H54 (cell line): ENCODE measurements around the gene PELI2.

Source experiments
- DNase-seq: peaks from one replicate; pipeline ENCODE4 v3.0.0; 2011; ENCODE audit warnings: low spot score, mixed read lengths; ENCODE audit not compliant: insufficient read length
- FAIRE-seq: peaks from 3 replicates; lab custom pipeline; 2011; peaks lifted over from hg19 to GRCh38; lab: Jason Lieb, UNC
- POLR2A ChIP-seq: IDR thresholded peaks from 2 replicates; pipeline ENCODE4 v1.6.1; 2011; ENCODE audit warnings: low read depth, mild to moderate bottlenecking, low read length

The PELI2 gene

DNA sequence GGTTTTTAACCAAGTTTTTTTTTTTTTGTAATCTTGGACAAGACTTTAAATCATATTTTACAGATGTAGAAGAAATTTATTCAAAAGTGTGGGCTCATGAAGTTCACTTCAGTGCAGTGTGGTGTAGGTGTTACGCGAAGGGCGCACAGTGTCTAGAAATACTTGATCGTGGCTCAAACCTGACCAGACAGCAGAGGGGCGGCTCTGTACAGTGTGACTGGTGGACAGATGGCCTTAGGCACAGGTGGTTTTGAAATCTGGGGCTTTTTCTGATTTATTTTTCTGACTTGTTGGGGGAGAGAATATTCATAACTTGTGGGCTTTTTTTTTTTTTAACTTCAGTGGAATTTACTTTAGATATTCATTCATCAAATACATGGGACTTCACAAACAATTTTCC is 179.2 kb downstream of the PELI2 start:
- no peak for TF ChIP-seq POLR2A
- DNase-seq (no peak), FAIRE-seq (no peak)

DNA sequence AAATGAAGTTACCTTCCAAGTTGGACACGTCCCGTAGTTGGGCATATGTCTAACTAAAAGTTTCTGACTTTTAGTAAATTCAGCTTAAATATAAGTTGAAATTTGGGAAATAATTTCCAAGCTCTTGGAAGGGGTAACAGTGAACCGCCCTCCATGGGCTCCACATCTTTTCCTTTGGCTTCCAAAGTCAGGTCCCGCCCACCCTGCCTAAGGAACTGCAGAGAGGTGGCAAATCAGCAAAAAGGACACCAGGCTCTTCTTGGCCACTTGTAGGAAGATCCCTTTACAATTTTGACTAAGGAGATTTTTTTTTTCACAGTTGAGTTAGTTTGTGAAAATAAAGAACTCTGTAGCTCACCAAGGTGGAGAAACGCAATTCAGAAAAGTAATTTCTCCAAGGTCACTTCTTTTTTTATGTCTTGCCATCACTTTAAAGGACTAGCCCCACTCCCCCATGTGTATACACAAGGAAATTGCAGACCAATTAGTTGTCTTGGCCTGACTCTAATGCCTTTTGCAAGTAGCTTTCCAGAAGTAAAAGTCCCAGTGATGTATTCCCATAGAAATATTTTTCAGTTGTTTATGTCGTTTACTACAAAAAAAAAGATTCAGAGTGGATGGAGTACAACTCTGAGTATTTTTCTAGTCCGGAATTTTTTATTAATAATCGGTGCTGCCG is 181.2 kb downstream of the PELI2 start:
- no peak for TF ChIP-seq POLR2A
- DNase-seq, result no peak
- no peak for FAIRE-seq

DNA sequence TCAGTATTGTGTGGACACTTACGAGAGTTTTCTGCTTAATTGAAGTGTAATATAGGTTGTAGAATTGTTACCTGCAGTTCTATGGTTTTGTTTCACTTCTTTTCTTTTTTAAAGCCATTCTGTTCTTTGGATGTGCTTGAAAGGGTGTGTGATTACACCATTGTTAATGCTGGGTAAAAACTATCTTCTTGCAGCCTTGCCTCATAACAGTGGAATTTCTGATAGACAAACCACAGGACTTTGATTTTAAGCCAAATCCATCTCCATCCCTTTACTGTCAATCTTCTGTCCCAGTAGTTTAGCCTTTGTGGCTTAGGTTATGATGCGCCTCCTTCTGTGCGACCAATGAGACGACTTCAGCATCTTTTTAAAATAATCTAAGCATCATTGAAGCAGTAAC is 182.3 kb downstream of the PELI2 start:
- no peak for FAIRE-seq
- no peak for TF ChIP-seq POLR2A

DNA sequence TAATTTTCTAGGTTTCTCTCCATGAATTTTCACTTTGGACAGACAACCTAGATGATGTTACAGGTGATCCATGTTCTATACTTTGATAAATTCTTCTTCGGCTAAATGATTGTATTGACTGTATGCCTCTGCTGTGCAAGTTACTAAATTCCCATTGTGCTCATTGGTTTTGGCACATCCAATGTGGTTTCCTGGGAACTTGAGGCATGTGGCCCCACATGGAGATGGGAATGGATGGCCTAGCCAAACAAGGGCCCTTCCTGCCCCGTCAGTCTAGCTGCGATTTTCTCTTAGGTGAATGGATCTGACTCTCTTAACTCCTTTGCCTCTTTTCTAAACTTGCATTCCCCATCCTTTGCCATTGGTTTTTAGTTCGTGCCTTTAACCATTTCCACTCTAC is 186.2 kb downstream of the PELI2 start:
- TF ChIP-seq POLR2A, result no peak
- FAIRE-seq, result no peak
- no peak for DNase-seq

More for the DNA sequence above, 182.3 kb downstream of the PELI2 start:
- DNase-seq, result no peak

DNA sequence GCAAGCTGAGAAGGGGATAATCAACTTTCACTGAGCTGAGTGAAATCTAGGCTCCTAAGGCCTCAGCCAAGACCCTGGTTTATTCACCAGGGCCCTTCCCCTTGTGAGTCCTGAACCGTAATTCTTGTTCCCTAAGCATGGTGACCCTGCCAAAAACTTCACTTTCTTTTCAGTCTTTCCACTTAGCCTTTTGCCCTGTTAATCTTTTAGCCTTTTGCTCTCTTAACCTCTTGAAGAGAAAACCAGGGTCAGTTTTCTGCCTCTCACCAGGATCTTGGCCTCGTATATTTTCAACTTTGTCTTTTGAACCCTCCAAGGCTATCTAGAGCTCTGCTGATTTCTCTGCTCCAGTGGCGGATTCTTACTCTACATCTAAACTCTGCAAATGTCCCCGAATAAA is 191.0 kb downstream of the PELI2 start:
- no peak for TF ChIP-seq POLR2A
- DNase-seq (no peak), FAIRE-seq (no peak)

DNA sequence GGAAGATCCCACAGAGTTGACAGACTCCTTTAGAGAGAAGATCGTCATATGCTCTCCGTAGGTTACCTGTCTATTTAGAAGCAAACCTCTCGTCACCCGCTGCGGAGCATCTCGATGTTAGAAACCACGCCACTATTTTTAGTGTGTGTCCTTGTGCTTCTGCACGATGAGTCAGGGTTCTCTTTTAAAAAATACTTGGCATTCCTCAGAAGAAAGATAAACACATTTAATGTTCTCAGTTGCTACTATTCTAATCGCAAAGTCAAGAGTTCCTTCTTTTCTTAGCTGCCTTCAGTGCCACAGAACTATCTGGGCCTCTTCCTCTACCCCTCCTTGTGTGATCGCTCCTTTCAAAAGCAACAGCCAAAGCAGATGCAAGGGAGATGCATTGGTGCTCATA is 192.4 kb downstream of the PELI2 start:
- no peak for TF ChIP-seq POLR2A
- DNase-seq (no peak), FAIRE-seq (no peak)

DNA sequence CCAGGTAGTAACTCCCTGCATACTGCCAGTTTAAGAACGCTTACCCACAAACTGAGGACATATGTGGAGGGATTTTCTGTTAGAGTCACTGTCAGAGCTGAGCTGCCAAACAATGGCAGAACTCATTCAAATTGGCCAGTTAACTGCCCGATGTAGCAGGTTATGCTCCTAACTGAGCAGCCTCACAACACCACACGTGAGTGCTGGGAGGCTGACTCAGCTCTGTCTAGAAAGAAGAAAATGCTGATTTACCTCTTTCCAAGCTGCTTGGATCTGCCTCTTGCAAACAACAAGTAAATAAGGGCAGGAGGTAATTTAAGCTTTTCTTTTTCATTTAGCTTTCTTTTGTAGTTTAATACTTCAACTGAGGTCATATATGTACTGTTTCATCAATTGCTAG is 195.6 kb downstream of the PELI2 start:
- DNase-seq, result no peak
- no peak for FAIRE-seq
- no peak for TF ChIP-seq POLR2A

DNA sequence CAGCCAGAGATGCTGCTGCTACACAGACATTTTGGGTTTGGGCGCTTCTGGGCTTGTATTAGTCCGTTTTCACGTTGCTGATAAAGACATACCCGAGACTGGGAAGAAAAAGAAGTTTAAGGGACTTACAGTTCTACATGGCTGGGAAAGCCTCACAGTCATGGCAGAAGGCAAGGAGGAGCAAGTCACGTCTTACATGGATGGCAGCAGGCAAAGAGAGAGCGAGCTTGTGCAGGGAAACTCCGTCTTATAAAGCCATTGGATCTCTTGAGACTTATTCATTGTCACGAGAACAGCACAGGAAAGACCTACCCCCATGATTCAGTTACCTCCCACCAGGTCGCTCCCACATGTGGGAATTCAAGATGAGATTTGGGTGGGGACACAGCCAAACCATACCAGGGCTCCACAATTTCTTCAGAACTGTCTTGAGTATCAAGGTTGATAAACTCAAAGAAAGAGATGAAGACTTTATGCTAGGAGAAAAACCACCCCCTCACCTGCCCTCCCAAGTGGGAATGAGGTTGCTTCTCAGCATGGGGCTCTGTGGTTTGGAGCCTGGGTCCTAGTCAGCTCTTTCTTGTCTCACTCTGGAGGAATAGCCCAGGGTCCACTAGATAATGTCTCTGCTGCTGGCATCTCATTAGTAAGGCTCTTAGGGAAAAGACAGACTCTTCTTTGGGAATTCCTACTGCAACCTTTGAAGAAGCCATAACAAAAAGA is 200.3 kb downstream of the PELI2 start:
- no peak for TF ChIP-seq POLR2A
- FAIRE-seq (no peak), DNase-seq (no peak)

DNA sequence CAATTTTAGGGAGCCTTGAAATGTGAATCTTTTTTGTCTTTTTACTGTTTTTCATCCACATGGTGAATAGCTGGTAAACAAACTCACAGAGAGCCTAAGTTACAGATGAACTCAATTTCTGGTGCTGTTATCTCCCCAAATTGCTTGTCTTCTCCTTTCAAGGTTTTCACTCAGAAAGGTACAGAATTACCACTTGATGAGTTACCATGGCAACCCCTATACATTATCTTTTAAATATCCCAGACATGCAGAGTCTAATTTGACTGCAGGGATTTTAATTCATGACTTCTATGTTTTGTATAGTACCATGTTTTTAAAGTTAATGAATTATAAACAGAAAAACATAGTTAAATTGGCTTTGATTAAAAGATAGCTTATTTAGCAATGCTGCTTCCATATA is 203.7 kb downstream of the PELI2 start:
- TF ChIP-seq POLR2A, result no peak
- DNase-seq (no peak), FAIRE-seq (no peak)

DNA sequence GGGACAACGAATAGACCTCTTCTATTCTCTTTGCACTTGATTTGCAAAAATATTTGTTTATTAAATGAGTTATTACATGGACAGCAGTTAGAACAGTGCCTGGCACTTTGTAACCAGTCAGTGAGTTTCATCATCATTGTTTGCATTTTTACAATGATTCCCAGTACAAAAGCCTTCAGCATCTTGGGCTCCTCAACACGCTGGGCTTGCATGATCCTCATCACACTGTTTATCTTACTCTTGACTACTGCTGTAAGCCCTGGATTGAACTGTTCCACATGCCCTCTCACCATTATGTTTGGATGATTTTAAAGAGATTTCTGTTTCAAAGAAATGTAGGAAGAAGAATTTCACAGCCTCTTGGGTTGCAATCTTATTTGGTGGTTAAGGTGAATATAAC is 204.3 kb downstream of the PELI2 start:
- no peak for FAIRE-seq
- DNase-seq, result no peak
- no peak for TF ChIP-seq POLR2A

DNA sequence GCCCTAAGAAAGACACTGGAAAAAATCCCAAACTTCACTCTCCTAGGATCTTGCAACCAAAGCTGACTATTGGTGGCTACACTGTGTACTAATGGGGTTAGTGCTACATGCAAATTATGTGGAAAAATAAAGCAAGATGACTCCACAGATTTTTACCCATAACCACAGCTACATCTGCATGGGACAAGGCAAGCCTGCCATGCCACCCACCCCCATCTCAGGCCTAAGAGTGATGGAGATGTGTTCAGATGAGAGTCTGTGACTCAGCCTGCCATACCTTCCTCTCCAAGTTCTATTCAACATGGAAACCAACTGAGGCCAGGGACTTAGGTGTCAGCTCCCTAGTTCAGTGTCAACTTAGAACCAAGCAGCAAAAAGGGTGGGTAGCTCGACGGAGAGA is 206.2 kb downstream of the PELI2 start:
- FAIRE-seq (no peak), DNase-seq (no peak)
- TF ChIP-seq POLR2A, result no peak

DNA sequence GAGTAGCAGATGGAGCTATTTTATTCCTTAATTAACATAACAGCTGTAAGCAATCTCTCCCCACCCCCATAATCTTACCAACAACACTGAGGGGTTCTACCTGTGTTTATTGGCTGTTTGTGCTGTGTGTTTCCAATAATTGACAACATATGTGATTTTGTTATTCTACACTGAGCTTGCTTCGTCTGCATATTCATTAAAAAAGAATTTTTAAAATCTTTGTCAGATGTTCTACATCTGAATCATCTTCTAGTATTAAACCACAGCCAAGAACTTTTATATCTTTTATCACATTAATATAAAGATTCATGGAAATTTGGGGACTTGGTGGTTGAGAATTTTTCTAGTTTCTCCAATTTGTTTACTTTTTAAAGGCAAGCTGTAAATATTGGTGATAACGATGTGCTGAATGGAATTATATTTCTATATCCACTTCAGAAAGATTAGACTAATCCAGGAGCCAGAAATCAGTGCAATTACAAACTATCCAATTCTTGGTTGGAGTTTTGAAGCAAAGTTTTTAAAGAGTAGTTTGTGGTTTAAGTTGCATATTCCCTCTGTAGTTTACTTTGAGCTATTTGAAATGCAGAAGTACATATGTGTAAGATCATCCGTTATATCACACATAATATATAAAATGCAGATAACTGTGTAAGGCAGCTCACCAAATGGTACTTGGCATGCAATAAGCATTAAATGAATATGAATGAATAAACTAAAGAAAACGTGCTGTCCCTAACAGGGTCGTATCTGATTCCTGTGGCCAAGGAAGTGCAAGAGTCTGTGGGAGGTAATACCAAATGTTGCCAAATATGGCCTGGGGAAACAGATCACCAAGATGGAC is 206.9 kb downstream of the PELI2 start:
- DNase-seq (no peak), FAIRE-seq (no peak)
- no peak for TF ChIP-seq POLR2A

DNA sequence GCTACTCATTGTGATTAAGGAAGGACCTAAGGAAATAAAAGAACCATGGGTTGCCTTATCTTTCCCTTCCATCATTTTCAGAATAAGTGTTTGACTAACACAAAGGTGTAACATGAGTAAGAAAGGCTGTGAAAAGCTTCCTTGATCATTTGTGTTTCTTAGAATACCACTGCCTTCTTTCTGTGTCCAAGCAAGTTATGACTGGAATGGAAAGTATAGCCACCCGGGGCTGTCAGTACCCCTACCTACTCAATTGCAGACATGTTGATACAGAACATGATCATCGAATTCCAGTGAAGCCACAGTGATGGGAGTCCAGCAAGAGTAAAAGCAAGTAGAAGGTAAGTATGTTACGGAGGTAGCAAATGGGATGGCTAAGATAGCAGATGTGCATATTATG is 209.8 kb downstream of the PELI2 start:
- DNase-seq, result no peak
- no peak for FAIRE-seq
- TF ChIP-seq POLR2A, result no peak

DNA sequence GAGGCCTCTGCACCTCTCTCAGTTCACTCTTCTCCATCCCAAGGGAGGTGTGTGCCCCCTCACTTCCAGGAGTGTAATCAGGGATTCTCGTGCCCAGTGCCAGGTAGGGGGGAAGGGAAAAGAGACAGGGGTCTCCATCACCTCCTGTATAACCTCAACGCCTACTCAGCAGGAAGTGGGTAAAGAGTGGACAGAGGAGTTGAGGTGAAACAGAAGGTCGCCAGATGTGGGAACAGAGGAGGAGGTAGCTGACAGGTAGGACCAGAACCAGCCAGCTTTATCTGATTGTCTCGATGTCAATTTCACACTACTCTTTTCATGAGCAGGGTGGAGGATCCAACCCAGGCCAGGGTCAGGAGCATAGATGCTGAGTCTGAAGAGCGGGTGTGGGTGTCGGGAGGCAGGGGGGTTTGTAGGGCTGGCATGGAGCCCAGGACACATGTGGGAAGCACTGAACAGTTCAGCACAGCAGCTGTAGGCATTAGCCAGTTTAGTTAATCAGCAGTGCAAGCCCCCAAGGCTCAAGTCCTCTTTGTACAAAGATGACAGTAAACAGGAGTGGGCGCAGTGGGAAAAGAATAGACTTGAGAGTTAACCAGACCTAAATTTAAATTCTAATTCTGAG is 213.5 kb downstream of the PELI2 start:
- TF ChIP-seq POLR2A, result no peak
- no peak for DNase-seq
- no peak for FAIRE-seq
